ENCODE data around the gene FXYD6.

FXYD6 gene

GRCh38 chr11:117837791-117838190, 38.7 kb downstream of the FXYD6 start:
- H3K9me3 Mint-ChIP-seq, result no peaks in the 10 kb centered on the region
- H3K36me3 Mint-ChIP-seq, result no peaks in the 10 kb centered on the region
- H3K4me1 Mint-ChIP-seq, result no peaks in the 10 kb centered on the region
- H3K27me3 Mint-ChIP-seq, result no peaks in the 10 kb centered on the region
- no peak overlapping the region for H3K4me3 Mint-ChIP-seq
- peak overlapping the region; percentile 70 for H3K27ac Mint-ChIP-seq

GRCh38 chr11:117837070-117837776, 39.2 kb downstream of the FXYD6 start:
- H3K27me3 Mint-ChIP-seq, result no peaks in the 10 kb centered on the region
- peaks cover 4% of the 10 kb centered on the region for H3K4me1 Mint-ChIP-seq
- H3K4me3 Mint-ChIP-seq, result no peak overlapping the region
- no peaks in the 10 kb centered on the region for H3K36me3 Mint-ChIP-seq
- no peaks in the 10 kb centered on the region for H3K9me3 Mint-ChIP-seq
- no peak overlapping the region for H3K27ac Mint-ChIP-seq

GRCh38 chr11:117836077-117836960, 40.1 kb downstream of the FXYD6 start:
- H3K4me1 Mint-ChIP-seq, result peaks cover 6% of the 10 kb centered on the region

GRCh38 chr11:117835576-117835975, 40.9 kb downstream of the FXYD6 start:
- H3K36me3 Mint-ChIP-seq, result no peaks in the 10 kb centered on the region
- no peak overlapping the region for H3K4me3 Mint-ChIP-seq
- H3K27me3 Mint-ChIP-seq, result no peaks in the 10 kb centered on the region
- H3K4me1 Mint-ChIP-seq, result peaks cover 14% of the 10 kb centered on the region
- no peaks in the 10 kb centered on the region for H3K9me3 Mint-ChIP-seq
- H3K27ac Mint-ChIP-seq, result no peak overlapping the region

More at GRCh38 chr11:117836077-117836960, 40.1 kb downstream of the FXYD6 start:
- Mint-ChIP-seq H3K36me3 (no peaks in the 10 kb centered on the region), H3K27ac (no peak overlapping the region), H3K4me3 (no peak overlapping the region), H3K9me3 (no peaks in the 10 kb centered on the region), H3K27me3 (no peaks in the 10 kb centered on the region)

GRCh38 chr11:117834838-117835443, 41.5 kb downstream of the FXYD6 start:
- no peaks in the 10 kb centered on the region for H3K36me3 Mint-ChIP-seq
- H3K27ac Mint-ChIP-seq, result no peak overlapping the region
- peaks cover 20% of the 10 kb centered on the region for H3K4me1 Mint-ChIP-seq
- no peaks in the 10 kb centered on the region for H3K27me3 Mint-ChIP-seq
- no peaks in the 10 kb centered on the region for H3K9me3 Mint-ChIP-seq
- H3K4me3 Mint-ChIP-seq, result no peak overlapping the region

- Mint-ChIP-seq H3K4me1 (peaks cover 26% of the 10 kb centered on the region), H3K36me3 (no peaks in the 10 kb centered on the region), H3K9me3 (no peaks in the 10 kb centered on the region), H3K4me3 (no peak overlapping the region), H3K27ac (no peak overlapping the region), H3K27me3 (no peaks in the 10 kb centered on the region)
These were observed 42.2 kb downstream of the FXYD6 start for GRCh38 chr11:117834068-117834810.

- H3K27ac Mint-ChIP-seq, result no peak overlapping the region
- no peak overlapping the region for H3K4me3 Mint-ChIP-seq
- H3K36me3 Mint-ChIP-seq, result no peaks in the 10 kb centered on the region
- no peaks in the 10 kb centered on the region for H3K27me3 Mint-ChIP-seq
- peaks cover 32% of the 10 kb centered on the region for H3K4me1 Mint-ChIP-seq
- no peaks in the 10 kb centered on the region for H3K9me3 Mint-ChIP-seq
These were observed 43.0 kb downstream of the FXYD6 start for GRCh38 chr11:117833401-117833891.

- no peak overlapping the region for H3K27ac Mint-ChIP-seq
- H3K4me1 Mint-ChIP-seq, result peaks cover 42% of the 10 kb centered on the region
- H3K36me3 Mint-ChIP-seq, result no peaks in the 10 kb centered on the region
- H3K9me3 Mint-ChIP-seq, result no peaks in the 10 kb centered on the region
- H3K27me3 Mint-ChIP-seq, result no peaks in the 10 kb centered on the region
- H3K4me3 Mint-ChIP-seq, result no peak overlapping the region
These were observed 43.9 kb downstream of the FXYD6 start for GRCh38 chr11:117832511-117832910.

- no peaks in the 10 kb centered on the region for H3K9me3 Mint-ChIP-seq
These were observed 44.6 kb downstream of the FXYD6 start for GRCh38 chr11:117831661-117832415.

GRCh38 chr11:117830674-117831351, 45.6 kb downstream of the FXYD6 start:
- Mint-ChIP-seq H3K27me3 (no peaks in the 10 kb centered on the region), H3K9me3 (no peaks in the 10 kb centered on the region), H3K27ac (peak overlapping the region; percentile 19), H3K36me3 (no peaks in the 10 kb centered on the region), H3K4me3 (peak overlapping the region; percentile 36), H3K4me1 (peaks cover 52% of the 10 kb centered on the region)

More at GRCh38 chr11:117831661-117832415, 44.6 kb downstream of the FXYD6 start:
- H3K27ac Mint-ChIP-seq, result no peak overlapping the region
- no peaks in the 10 kb centered on the region for H3K27me3 Mint-ChIP-seq
- H3K4me3 Mint-ChIP-seq, result no peak overlapping the region
- H3K36me3 Mint-ChIP-seq, result no peaks in the 10 kb centered on the region
- H3K4me1 Mint-ChIP-seq, result peaks cover 49% of the 10 kb centered on the region

- Mint-ChIP-seq H3K36me3 (no peaks in the 10 kb centered on the region), H3K27me3 (no peaks in the 10 kb centered on the region)
These were observed 46.4 kb downstream of the FXYD6 start for GRCh38 chr11:117830072-117830471.

GRCh38 chr11:117829369-117829725, 47.1 kb downstream of the FXYD6 start:
- no peak overlapping the region for H3K4me3 Mint-ChIP-seq
- no peak overlapping the region for H3K27ac Mint-ChIP-seq
- H3K4me1 Mint-ChIP-seq, result peaks cover 62% of the 10 kb centered on the region
- H3K9me3 Mint-ChIP-seq, result no peaks in the 10 kb centered on the region
- no peaks in the 10 kb centered on the region for H3K27me3 Mint-ChIP-seq
- H3K36me3 Mint-ChIP-seq, result no peaks in the 10 kb centered on the region

More at GRCh38 chr11:117830072-117830471, 46.4 kb downstream of the FXYD6 start:
- H3K4me1 Mint-ChIP-seq, result peaks cover 57% of the 10 kb centered on the region
- H3K4me3 Mint-ChIP-seq, result peak overlapping the region; percentile 36
- no peaks in the 10 kb centered on the region for H3K9me3 Mint-ChIP-seq
- H3K27ac Mint-ChIP-seq, result no peak overlapping the region

GRCh38 chr11:117828611-117829368, 47.7 kb downstream of the FXYD6 start:
- peak overlapping the region; percentile 42 for H3K4me3 Mint-ChIP-seq
- H3K4me1 Mint-ChIP-seq, result peaks cover 68% of the 10 kb centered on the region
- H3K9me3 Mint-ChIP-seq, result no peaks in the 10 kb centered on the region
- H3K27me3 Mint-ChIP-seq, result no peaks in the 10 kb centered on the region
- peak overlapping the region; percentile 23 for H3K27ac Mint-ChIP-seq
- no peaks in the 10 kb centered on the region for H3K36me3 Mint-ChIP-seq

Data from activated naive CD4-positive, alpha-beta T cell treated with anti-CD3 and anti-CD28 coated beads, Interleukin-2, amount 50 U/mL, for 24 hours (primary cell).